Measurements from ENCODE around the gene MRPL12. TPM values are rescaled to one million over a fixed set of nuclear protein-coding genes. Genes with fewer than 3 reads are reported as not detected.

The MRPL12 gene
- total RNA-seq, 1 experiment from 2014 or later = 108 TPM

GRCh38 chr17:81685108-81685507, 18.1 kb upstream of the MRPL12 start:
- H3K9me2 ChIP-seq (replicated peaks; ENCODE audit: low read length) = no peaks in the 10 kb centered on the region
- no peaks in the 10 kb centered on the region for H3K9me3 ChIP-seq (ENCODE audit: low read length)
- peak overlapping the region; percentile 87 for H3K4me3 ChIP-seq (ENCODE audit: low read length)
- H3K9ac ChIP-seq (ENCODE audit: low read length) = peak overlapping the region; percentile 95
- ATAC-seq = peak; percentile 62
- BruUV-seq (replicated peaks) = no TSS peak
- H3K27ac ChIP-seq (ENCODE audit: low read length) = peak overlapping the region; percentile 94
- peaks cover 86% of the 10 kb centered on the region for H3K79me2 ChIP-seq (ENCODE audit: low read length)
- DNase-seq = peak; percentile 88
- H2AFZ ChIP-seq (ENCODE audit: low read length) = no peak overlapping the region
- no peak for TF ChIP-seq EZH2phosphoT487 (IDR thresholded peaks at IDR 0.05; ENCODE audit: borderline replicate concordance, low read length)
- no peak for TF ChIP-seq CTCF (conservative IDR thresholded peaks at IDR 0.05; ENCODE audit: low read depth, low read length)
- no peak for TF ChIP-seq EZH2 (IDR thresholded peaks at IDR 0.05; ENCODE audit: low read length, unreplicated experiment)
- H3K36me3 ChIP-seq (ENCODE audit: low read depth, low read length) = peaks cover 38% of the 10 kb centered on the region
- intact Hi-C loops (cut with micrococcal nuclease) = no loop called here
- H3K27me3 ChIP-seq (ENCODE audit: low read length) = no peaks in the 10 kb centered on the region
- ChIA-PET CTCF (no interaction called here), POLR2A (ENCODE audit: unreplicated experiment) (interaction anchor here (0.7 to 1.0 kb wide), 2 partner anchors 17 to 18 kb away, joined by 4 to 6 read pairs; partner anchors contain the start of gene MRPL12)
- H3K4me1 ChIP-seq (ENCODE audit: insufficient read depth, low read length) = peaks cover 24% of the 10 kb centered on the region
- H3F3A ChIP-seq (ENCODE audit: low read length, unreplicated experiment) = peaks cover 5% of the 10 kb centered on the region
- peaks cover 54% of the 10 kb centered on the region for H4K20me1 ChIP-seq (ENCODE audit: low read length)
- H3K4me2 ChIP-seq (ENCODE audit: low read length) = peak overlapping the region; percentile 96

- CTCF ChIA-PET = no interaction called here
- Histone ChIP-seq H3K27me3 (ENCODE audit: low read length) (no peaks in the 10 kb centered on the region), H3K4me2 (ENCODE audit: low read length) (no peak overlapping the region), H3K9ac (ENCODE audit: low read length) (no peak overlapping the region), H3K27ac (ENCODE audit: low read length) (no peak overlapping the region), H3K9me3 (ENCODE audit: low read length) (no peaks in the 10 kb centered on the region), H2AFZ (ENCODE audit: low read length) (no peak overlapping the region), H3K9me2 (replicated peaks; ENCODE audit: low read length) (no peaks in the 10 kb centered on the region), H3K36me3 (ENCODE audit: low read depth, low read length) (peaks cover 45% of the 10 kb centered on the region), H3K79me2 (ENCODE audit: low read length) (peaks cover 89% of the 10 kb centered on the region), H3K4me3 (ENCODE audit: low read length) (no peak overlapping the region), H3K4me1 (ENCODE audit: insufficient read depth, low read length) (peaks cover 24% of the 10 kb centered on the region), H4K20me1 (ENCODE audit: low read length) (peaks cover 55% of the 10 kb centered on the region), H3F3A (ENCODE audit: low read length, unreplicated experiment) (peaks cover 5% of the 10 kb centered on the region)
- intact Hi-C loops (cut with micrococcal nuclease) = no loop called here
- POLR2A ChIA-PET (ENCODE audit: unreplicated experiment) = no interaction called here
- BruUV-seq (replicated peaks) = no TSS peak
- no peak for ATAC-seq
- no peak for DNase-seq
- no peak for TF ChIP-seq EZH2 (IDR thresholded peaks at IDR 0.05; ENCODE audit: low read length, unreplicated experiment)
- no peak for TF ChIP-seq CTCF (conservative IDR thresholded peaks at IDR 0.05; ENCODE audit: low read depth, low read length)
- no peak for TF ChIP-seq EZH2phosphoT487 (IDR thresholded peaks at IDR 0.05; ENCODE audit: borderline replicate concordance, low read length)
Observed at GRCh38 chr17:81686614-81687013, 16.6 kb upstream of the MRPL12 start.

GRCh38 chr17:81687770-81688541, 15.2 kb upstream of the MRPL12 start:
- Histone ChIP-seq H3K27ac (ENCODE audit: low read length) (no peak overlapping the region), H3K9me3 (ENCODE audit: low read length) (no peaks in the 10 kb centered on the region), H3K36me3 (ENCODE audit: low read depth, low read length) (peaks cover 56% of the 10 kb centered on the region), H3K4me1 (ENCODE audit: insufficient read depth, low read length) (peaks cover 19% of the 10 kb centered on the region), H3K4me3 (ENCODE audit: low read length) (no peak overlapping the region), H3K9ac (ENCODE audit: low read length) (no peak overlapping the region), H3K79me2 (ENCODE audit: low read length) (peaks cover 75% of the 10 kb centered on the region), H3K27me3 (ENCODE audit: low read length) (no peaks in the 10 kb centered on the region), H3F3A (ENCODE audit: low read length, unreplicated experiment) (peaks cover 5% of the 10 kb centered on the region), H3K4me2 (ENCODE audit: low read length) (no peak overlapping the region), H3K9me2 (replicated peaks; ENCODE audit: low read length) (no peaks in the 10 kb centered on the region), H4K20me1 (ENCODE audit: low read length) (peaks cover 55% of the 10 kb centered on the region), H2AFZ (ENCODE audit: low read length) (no peak overlapping the region)
- TF ChIP-seq EZH2phosphoT487 (IDR thresholded peaks at IDR 0.05; ENCODE audit: borderline replicate concordance, low read length) = no peak
- TF ChIP-seq CTCF (conservative IDR thresholded peaks at IDR 0.05; ENCODE audit: low read depth, low read length) = no peak
- no TSS peak for BruUV-seq (replicated peaks)
- DNase-seq (no peak), ATAC-seq (no peak)
- intact Hi-C loops (cut with micrococcal nuclease) = no loop called here
- POLR2A ChIA-PET (ENCODE audit: unreplicated experiment) = no interaction called here
- CTCF ChIA-PET = no interaction called here

Measured in PC-3 (cell line).